Activated T-helper 2 cell treated with anti-CD3 and anti-CD28 coated beads, Interferon-gamma antibody, Interleukin-2, Interleukin-4, amounts not matched to agents 10 μg/mL and 5 μg/mL and 100 μg/mL, durations not matched to agents 14 hours and 24 hours and 36 hours (primary cell): ENCODE measurements around the gene PPARA. TPM values are rescaled to one million over a fixed set of nuclear protein-coding genes. Genes with fewer than 3 reads are reported as not detected.
"Not testable (repeated sequence)": the region's sequence is repeated elsewhere in the genome, so short reads cannot be mapped to it uniquely, and the experiment has no call there.

Experiments used
- DNase-seq: peaks from one replicate; pipeline ENCODE4 v3.0.0; 2021; ENCODE audit warnings: low spot score
- H3K27ac Mint-ChIP-seq: one replicate; pipeline ENCODE4 v1.8.0; 2021; ENCODE audit warnings: mixed read lengths
- H3K27me3 Mint-ChIP-seq: one replicate; pipeline ENCODE4 v1.8.0; 2021; ENCODE audit warnings: low read depth, mixed read lengths
- H3K36me3 Mint-ChIP-seq: one replicate; pipeline ENCODE4 v1.8.0; 2021; ENCODE audit warnings: low read depth, mixed read lengths
- H3K4me1 Mint-ChIP-seq: one replicate; pipeline ENCODE4 v1.8.0; 2021; ENCODE audit warnings: low read depth, mixed read lengths
- H3K4me3 Mint-ChIP-seq: one replicate; pipeline ENCODE4 v1.8.0; 2021; ENCODE audit warnings: low read depth, mild to moderate bottlenecking, moderate library complexity, mixed read lengths
- H3K9me3 Mint-ChIP-seq: one replicate; pipeline ENCODE4 v1.8.0; 2021; ENCODE audit warnings: mixed read lengths
- intact Hi-C: fragments of 100-400 bp; cut with micrococcal nuclease; formaldehyde crosslinking; loops from one replicate; pipeline ENCODE4 v1.15.1; 2023
- total RNA-seq: library from RNA; stranded (reverse); gene quantifications from 2 replicates; pipeline ENCODE4 v1.2.3, GENCODE V29; 2022

Gene PPARA
- total RNA-seq, 1 donor from 2014 or later: 14.0 TPM

DNA sequence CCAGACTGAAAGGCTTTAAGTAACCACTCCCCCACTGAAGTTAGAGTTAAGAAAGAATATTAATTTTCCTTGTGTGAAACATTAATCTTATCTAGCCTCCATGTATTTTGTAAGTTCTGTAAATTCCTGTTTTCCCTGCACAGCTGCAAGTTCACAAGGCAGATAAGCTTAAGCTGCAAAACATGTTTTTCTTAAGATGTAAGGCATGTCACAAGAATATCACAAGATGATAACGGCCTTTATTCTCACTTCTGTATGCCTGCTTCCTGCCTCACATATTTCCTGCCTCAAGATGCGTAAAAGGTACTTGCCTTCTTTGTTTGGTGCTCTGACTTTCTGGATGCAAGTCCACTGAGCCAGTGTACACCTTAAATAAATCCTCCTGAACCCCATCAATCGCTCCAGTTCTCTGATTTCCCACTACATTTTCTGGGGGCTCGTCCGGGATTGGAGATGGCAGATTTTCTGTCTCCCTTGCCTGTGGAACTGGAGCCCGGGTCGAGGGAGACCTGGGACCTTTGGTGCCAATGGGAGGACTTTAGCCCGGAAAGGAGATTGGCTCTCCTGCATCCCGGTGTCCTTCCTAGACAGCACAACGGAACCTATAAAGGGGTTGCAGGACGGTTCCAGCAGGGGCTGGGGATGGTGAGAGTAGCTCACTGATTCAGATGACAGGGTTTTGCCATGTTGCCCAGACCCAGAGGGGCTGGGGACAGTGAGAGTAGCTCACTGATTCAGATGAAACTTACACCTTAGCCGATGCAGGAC lies 30.2 kb downstream of the PPARA start:
- Mint-ChIP-seq H3K4me3 (no peak overlapping the region), H3K36me3 (peaks cover 57% of the 10 kb centered on the region), H3K27ac (no peak overlapping the region), H3K9me3 (peaks cover 30% of the 10 kb centered on the region), H3K27me3 (no peaks in the 10 kb centered on the region), H3K4me1 (no peaks in the 10 kb centered on the region)
- intact Hi-C loops: no loop called here
- no peak for DNase-seq

DNA sequence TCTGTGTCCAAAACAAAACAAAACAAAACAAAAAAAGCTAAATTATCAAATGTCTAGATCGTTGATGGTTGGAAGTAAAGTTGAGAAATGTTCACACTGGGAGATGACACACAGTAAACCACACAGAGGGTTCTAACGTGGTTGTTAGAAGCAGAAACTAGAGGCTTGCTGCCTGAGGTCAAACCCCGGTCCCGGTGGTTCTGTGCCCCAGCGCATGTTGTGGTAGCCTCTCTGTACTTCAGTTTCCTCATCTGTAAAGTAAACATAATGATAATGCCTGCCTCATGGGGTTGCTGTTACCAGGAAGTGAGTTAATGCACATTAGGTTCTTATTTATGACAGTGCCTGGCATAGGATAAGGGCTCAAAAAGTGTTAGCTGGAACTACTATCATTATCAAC lies 33.4 kb downstream of the PPARA start:
- intact Hi-C loops: no loop called here
- no peak overlapping the region for H3K27ac Mint-ChIP-seq
- DNase-seq: no peak
- peaks cover 26% of the 10 kb centered on the region for H3K9me3 Mint-ChIP-seq
- no peaks in the 10 kb centered on the region for H3K27me3 Mint-ChIP-seq
- no peaks in the 10 kb centered on the region for H3K4me1 Mint-ChIP-seq
- H3K36me3 Mint-ChIP-seq: peaks cover 47% of the 10 kb centered on the region
- H3K4me3 Mint-ChIP-seq: no peak overlapping the region

DNA sequence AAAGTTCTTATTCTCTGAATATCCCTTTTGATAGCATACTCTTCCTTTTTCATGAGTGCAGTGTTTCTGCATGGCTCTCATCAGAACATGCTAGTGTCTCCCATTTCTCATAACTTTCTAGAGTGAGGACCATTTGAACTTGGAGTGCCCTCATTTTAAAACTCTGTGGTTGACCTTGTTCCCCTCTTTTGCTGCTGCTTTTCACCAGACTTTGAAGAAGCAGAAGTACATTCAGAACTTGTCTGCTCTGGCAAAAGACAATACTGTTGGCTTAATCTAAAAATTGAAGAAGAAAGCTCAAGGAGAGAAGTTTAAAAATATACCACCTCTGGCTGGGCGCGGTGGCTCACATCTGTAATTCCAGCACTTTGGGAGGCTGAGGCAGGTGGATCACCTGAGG lies 35.0 kb downstream of the PPARA start:
- no peak overlapping the region for H3K4me3 Mint-ChIP-seq
- peaks cover 35% of the 10 kb centered on the region for H3K36me3 Mint-ChIP-seq
- no peaks in the 10 kb centered on the region for H3K4me1 Mint-ChIP-seq
- no peaks in the 10 kb centered on the region for H3K27me3 Mint-ChIP-seq
- H3K9me3 Mint-ChIP-seq: peaks cover 13% of the 10 kb centered on the region
- intact Hi-C loops: no loop called here
- no peak for DNase-seq
- H3K27ac Mint-ChIP-seq: no peak overlapping the region

DNA sequence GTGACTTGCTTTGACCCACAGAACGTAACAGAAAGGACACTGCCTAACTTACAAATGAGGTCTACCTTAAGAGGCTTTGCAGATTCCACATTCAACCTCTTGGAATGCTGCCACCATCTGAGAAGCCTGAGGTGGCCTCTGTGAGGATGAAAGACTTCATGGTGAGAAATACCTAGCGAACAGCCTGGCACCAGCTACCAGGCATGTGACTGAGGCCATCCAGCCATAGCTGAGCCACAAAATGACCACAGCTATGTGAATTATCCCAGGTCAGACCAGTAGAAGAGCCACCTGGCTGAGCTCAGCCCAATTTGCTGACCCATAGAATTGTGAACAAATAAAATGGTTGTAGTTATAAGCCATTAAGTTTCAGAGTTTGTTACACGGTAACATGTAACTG lies 37.5 kb downstream of the PPARA start:
- Mint-ChIP-seq H3K36me3 (peaks cover 16% of the 10 kb centered on the region), H3K4me3 (no peak overlapping the region), H3K9me3 (no peaks in the 10 kb centered on the region), H3K27ac (no peak overlapping the region), H3K4me1 (no peaks in the 10 kb centered on the region), H3K27me3 (no peaks in the 10 kb centered on the region)
- no peak for DNase-seq
- intact Hi-C loops: no loop called here

DNA sequence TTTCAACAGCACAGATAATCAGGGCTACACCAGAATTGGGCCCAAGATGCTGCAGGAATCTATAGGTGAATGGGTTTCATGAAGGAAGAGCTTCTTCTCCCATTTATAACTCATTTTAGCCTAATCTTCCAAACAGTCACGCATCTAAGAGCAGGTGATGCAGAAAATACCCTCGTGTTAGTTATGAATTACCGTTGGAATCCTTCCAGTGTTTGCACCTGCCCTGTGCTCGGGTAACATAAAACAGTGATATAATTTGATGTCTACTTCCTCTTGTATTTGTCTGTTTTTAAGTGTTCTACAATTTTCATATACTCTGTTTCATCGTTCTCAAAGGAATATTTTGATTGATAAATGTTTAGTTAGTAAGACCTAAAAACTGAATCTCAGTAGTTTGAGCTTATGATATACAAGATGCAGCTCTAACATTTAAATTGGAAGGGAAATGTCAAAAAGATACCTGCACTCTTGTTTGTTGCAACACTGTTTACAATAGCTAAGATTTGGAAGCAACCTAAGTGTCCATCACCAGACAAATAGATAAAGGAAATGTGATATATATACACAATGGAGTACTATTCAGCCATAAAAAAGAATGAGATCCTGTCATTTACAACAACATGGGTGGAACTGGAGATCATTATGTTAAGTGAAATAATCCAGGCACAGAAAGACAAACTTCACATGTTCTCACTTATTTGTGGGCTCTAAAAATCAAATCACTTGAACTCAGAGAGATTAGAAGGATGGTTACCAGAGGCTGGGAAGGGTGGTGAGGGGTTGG lies 42.1 kb downstream of the PPARA start:
- Mint-ChIP-seq H3K4me1 (peaks cover 2% of the 10 kb centered on the region), H3K9me3 (no peaks in the 10 kb centered on the region), H3K4me3 (no peak overlapping the region), H3K36me3 (no peaks in the 10 kb centered on the region), H3K27me3 (no peaks in the 10 kb centered on the region), H3K27ac (no peak overlapping the region)
- intact Hi-C loops: no loop called here
- DNase-seq: no peak

DNA sequence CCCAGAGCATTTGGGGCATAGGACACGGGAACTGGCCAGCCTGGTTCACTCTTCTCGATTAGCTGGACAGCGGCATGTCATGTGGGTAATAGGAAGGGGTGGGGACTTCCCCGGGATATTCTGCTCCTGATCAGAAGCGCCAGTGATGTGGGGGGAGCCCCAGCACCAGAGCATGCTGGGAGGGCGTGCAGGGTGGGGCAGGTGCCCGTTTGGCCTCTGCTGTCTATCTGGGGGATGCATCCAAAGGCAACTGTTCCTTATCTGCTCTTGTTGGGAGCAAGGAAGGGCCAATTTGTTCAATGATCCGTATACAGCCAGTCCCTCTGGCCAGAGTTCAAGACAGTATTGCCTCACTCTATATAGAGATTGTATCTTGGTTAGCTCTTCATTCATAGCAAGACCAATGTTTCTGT lies 43.6 kb downstream of the PPARA start:
- no peak for DNase-seq
- Mint-ChIP-seq H3K27me3 (no peaks in the 10 kb centered on the region), H3K4me1 (peaks cover 2% of the 10 kb centered on the region), H3K9me3 (no peaks in the 10 kb centered on the region), H3K27ac (no peak overlapping the region), H3K36me3 (no peaks in the 10 kb centered on the region), H3K4me3 (no peak overlapping the region)
- intact Hi-C loops: no loop called here

DNA sequence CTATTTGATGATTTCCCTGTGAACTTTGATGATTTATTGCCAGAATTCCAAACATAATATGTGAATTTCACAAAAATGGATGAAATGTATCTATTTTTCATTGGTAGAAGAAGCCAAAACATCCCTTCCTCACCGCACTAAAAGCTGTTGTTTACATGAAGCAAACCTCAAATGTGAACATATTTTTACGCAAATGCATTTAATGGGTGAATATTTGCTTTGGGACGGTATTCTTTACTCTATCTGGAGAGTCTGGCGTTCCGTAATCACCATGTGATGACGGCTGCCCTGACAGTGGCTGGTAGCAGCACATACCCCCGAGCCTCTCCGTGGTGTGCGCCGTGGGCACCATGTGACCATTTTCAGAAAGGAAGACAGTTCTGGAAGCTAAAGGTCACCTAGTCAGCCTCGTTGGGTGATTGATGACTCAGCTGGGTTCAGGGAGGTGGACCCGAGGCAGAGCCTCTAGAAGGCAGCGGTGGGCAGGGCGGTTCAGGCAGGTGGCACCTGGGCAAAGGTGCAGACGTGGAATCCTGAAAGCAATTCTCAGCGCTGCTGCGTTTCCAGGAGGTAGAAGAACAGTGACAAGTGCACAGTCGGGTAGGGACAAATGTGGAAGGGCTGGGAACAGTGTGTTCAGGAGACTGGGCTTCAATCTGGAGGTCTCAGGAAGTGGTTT lies 45.3 kb downstream of the PPARA start:
- Mint-ChIP-seq H3K9me3 (no peaks in the 10 kb centered on the region), H3K27me3 (no peaks in the 10 kb centered on the region), H3K36me3 (peaks cover 3% of the 10 kb centered on the region), H3K4me1 (peaks cover 2% of the 10 kb centered on the region), H3K4me3 (no peak overlapping the region), H3K27ac (no peak overlapping the region)
- DNase-seq: no peak
- intact Hi-C loops: no loop called here

DNA sequence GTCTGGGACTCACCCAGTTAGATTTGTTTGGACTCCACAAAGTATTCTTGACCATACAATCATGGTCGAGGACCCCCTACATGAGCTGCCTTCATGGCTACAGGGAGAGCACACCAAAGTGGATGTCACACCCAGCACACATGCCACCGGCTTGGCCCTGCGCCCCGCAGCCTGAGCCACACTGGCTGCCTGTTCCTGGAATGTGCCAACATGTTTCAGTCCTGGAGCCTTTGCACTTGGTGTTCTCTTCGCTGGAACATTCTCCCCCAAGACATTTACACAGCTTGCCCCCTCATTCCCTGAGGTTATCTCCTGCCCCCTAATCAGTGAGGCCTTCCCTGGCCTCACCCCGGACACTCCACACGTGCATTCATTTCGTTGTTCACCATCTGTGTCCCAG lies 46.0 kb downstream of the PPARA start:
- H3K27me3 Mint-ChIP-seq: no peaks in the 10 kb centered on the region
- H3K4me3 Mint-ChIP-seq: no peak overlapping the region
- peaks cover 2% of the 10 kb centered on the region for H3K4me1 Mint-ChIP-seq
- no peaks in the 10 kb centered on the region for H3K9me3 Mint-ChIP-seq
- intact Hi-C loops: no loop called here
- peaks cover 3% of the 10 kb centered on the region for H3K36me3 Mint-ChIP-seq
- DNase-seq: no peak
- H3K27ac Mint-ChIP-seq: no peak overlapping the region

DNA sequence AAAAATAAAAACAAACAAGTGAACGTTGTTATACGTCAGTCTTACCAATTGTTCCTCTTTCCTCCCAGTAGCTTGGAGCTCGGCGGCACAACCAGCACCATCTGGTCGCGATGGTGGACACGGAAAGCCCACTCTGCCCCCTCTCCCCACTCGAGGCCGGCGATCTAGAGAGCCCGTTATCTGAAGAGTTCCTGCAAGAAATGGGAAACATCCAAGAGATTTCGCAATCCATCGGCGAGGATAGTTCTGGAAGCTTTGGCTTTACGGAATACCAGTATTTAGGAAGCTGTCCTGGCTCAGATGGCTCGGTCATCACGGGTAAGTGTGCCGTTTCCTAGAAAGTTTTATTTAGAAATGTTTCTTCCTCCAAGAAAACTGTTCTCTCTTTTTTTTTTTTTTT lies 47.9 kb downstream of the PPARA start:
- Mint-ChIP-seq H3K9me3 (no peaks in the 10 kb centered on the region), H3K36me3 (peaks cover 3% of the 10 kb centered on the region), H3K27me3 (no peaks in the 10 kb centered on the region), H3K4me1 (peaks cover 2% of the 10 kb centered on the region), H3K27ac (no peak overlapping the region), H3K4me3 (no peak overlapping the region)
- no peak for DNase-seq
- intact Hi-C loops: no loop called here

DNA sequence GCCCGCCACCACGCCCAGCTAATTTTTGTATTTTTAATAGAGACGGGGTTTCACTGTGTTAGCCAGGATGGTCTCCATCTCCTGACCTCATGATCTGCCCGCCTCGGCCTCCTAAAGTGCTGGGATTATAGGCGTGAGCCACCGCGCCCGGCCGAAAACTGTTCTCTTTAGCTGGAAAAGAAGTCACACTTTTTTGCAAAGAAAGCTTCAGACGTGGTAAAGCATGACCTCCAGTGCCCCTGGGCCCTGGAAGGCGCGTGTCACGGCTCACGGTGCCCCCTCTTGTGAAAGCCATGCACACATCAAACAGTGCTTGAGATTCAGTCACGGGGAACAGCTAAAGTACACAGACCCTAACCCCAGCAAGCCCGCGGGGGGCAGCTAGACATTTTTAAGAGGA lies 48.5 kb downstream of the PPARA start:
- H3K27ac Mint-ChIP-seq, H3K36me3 Mint-ChIP-seq, H3K4me1 Mint-ChIP-seq, DNase-seq, intact Hi-C loops, H3K9me3 Mint-ChIP-seq, H3K4me3 Mint-ChIP-seq, H3K27me3 Mint-ChIP-seq: not testable (repeated sequence)

DNA sequence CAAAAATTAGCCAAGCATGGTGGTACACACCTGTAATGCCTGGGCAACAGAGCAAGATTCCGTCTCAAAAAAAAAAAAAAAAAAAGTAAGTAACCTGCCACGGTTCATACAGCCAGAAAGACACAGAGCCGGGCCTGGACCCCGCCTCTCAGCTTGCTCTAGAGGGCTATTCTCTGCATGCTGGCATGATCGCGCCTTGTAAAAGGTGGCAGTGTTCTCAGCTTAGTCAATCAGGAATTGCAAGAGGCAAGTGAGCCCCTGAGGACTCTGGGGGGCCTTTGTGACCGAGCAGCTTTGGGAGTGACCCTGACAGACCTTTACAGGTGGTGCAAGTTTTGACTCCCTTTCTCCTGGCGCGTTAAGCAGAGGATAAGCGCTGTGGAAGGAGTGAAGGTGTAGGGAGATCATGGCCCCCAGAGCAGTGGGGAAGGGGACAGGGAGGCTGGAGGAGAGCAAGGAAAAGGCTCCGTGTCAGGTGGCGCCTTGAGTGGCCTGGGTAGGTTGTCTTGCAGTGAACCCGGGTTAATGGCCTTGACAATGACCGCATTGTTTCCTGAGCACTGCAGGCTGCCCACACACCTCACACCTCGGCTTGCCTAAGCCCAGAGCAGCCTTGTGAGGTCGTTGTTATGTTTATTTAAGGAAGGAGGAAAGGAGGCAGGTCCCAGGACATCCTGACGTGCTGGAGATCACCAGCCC lies 50.9 kb downstream of the PPARA start:
- intact Hi-C loops: no loop called here
- DNase-seq: no peak
- Mint-ChIP-seq H3K9me3 (no peaks in the 10 kb centered on the region), H3K4me1 (no peaks in the 10 kb centered on the region), H3K36me3 (peaks cover 8% of the 10 kb centered on the region), H3K27ac (no peak overlapping the region), H3K27me3 (no peaks in the 10 kb centered on the region), H3K4me3 (no peak overlapping the region)

DNA sequence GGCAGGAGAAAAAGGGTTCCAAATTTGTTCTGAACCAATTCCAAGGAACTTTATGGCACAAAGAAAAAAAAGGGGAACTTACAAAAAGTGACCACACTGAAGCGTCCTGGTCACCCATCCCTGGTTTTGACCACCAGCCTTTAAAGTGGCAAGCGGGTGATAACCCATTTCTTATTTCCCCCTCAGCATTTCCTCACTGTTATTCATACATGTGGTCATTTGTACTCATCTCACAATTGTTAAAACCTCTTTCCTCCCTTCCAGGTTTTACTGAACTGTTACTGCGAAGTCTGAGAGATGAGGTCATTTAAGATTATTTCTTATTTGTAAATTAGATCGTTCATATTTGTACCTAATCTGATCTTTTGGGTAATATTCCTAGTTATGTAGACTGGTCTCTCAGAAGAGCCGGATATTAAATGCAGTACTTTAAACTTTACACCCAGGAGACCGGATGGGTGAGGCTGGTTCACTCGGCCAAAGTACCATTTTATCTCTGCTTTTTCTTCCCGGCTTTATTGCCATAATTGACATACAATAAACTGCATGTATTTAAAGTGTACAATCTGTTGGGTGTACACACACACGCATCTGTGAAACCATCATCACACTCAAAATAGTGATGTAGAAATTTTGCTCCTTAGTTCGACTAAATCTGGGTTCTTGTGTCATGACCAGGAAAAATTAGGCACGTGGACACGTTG lies 52.7 kb downstream of the PPARA start:
- Mint-ChIP-seq H3K4me3 (no peak overlapping the region), H3K9me3 (no peaks in the 10 kb centered on the region), H3K36me3 (peaks cover 8% of the 10 kb centered on the region), H3K27ac (no peak overlapping the region), H3K4me1 (no peaks in the 10 kb centered on the region), H3K27me3 (no peaks in the 10 kb centered on the region)
- no peak for DNase-seq
- intact Hi-C loops: no loop called here
